Measurements from ENCODE around the gene NUDT4. TPM values are rescaled to one million over a fixed set of nuclear protein-coding genes. Genes with fewer than 3 reads are reported as not detected.

Gene NUDT4
- total and polyA plus RNA-seq, 2 of the 13 experiments (the other 11 are each of a cell fraction or from before 2014, with no cell fraction given): 37.3 to 70.1 TPM

- TF ChIP-seq AFF4 (CRISPR knock-in tag; IDR thresholded peaks at IDR 0.05) (0 out of 2 replicates have a peak, but pooled peaks have one; percentile 54), HNRNPLL (IDR thresholded peaks at IDR 0.05; ENCODE audit: low read depth, low read length, poor library complexity, severe bottlenecking) (peak; percentile 47), IRF9 (CRISPR knock-in tag; IDR thresholded peaks at IDR 0.05; ENCODE audit: borderline replicate concordance) (peak; percentile 98; the same call in 1 of the 2 replicates), CCAR2 (optimal IDR thresholded peaks at IDR 0.05; ENCODE audit: low read depth, low read length) (no peak), REL (CRISPR knock-in tag; conservative IDR thresholded peaks at IDR 0.05) (peak; percentile 78), POLR2AphosphoS5 (IDR thresholded peaks at IDR 0.05; ENCODE audit: low read depth, low read length) (peak; percentile 76), SMARCC2 (IDR thresholded peaks at IDR 0.05) (no peak), ZNF121 (CRISPR knock-in tag; IDR thresholded peaks at IDR 0.05) (no peak), ZSCAN12 (CRISPR knock-in tag; IDR thresholded peaks at IDR 0.05) (no peak; the same call in 1 of the 2 replicates), KDM5A (IDR thresholded peaks at IDR 0.05; ENCODE audit: borderline replicate concordance, low read length) (peak; percentile 43; the same call in 1 of the 2 replicates), BATF2 (CRISPR knock-in tag; IDR thresholded peaks at IDR 0.05) (peak; percentile 76; the same call in 1 of the 2 replicates), ZNF709 (CRISPR knock-in tag; IDR thresholded peaks at IDR 0.05) (no peak), ZNF724P (CRISPR knock-in tag; IDR thresholded peaks at IDR 0.05; ENCODE audit: borderline replicate concordance) (peak; percentile 40), ZNF30 (CRISPR knock-in tag; IDR thresholded peaks at IDR 0.05) (no peak)
These were observed 64.1 kb downstream of the NUDT4 start, which contains the start of gene UBE2N (continued) for GRCh38 chr12:93441617-93442410.

Measured in HepG2 (cell line).